ENCODE results near the gene SUCLG2. TPM values are rescaled to one million over a fixed set of nuclear protein-coding genes. Genes with fewer than 3 reads are reported as not detected.
"Not testable (repeated sequence)": the region's sequence is repeated elsewhere in the genome, so short reads cannot be mapped to it uniquely, and the experiment has no call there.

The SUCLG2 gene
- total RNA-seq, 1 donor: 1.3 TPM

DNA sequence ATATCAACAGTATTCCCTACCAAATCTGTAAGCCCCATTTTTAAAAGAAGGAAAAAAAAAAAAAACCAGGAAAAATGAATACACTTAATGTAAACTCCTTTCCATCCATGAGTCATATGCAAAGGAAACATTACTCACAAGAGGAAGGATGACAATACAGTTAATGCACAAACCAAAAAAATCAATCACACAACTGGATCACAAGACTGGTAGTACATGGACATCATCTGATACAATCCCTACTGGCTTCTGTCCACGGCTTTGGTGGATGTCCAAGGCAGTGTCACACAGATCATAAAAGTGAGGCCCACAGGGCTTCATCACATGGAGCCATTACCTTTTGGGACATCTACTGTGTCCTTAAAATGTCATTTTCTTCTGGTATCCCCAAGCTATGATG lies 44.0 kb downstream of the SUCLG2 start:
- no peak for DNase-seq (ENCODE audit: low read depth in 2 of 3, low spot score in 2 of 3)

DNA sequence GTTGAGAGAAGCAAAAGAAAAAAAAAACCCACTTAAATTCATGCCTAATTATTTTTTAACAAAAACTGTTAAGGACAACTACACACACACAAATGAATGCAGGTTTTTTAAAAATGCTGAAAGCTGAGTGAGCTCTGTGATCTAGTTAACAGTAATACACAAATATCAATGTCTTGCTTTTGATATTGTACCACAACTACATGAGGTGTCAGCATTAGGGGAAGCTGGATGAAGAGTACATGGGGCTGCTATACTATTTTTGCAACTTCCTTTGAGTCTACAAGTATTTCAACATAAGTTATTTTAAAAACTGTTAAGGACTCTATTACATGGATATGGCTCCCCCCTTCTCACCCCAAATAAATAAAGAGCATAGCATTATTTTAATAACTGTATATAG lies 44.7 kb downstream of the SUCLG2 start:
- no peak for DNase-seq (ENCODE audit: low read depth in 2 of 3, low spot score in 2 of 3)

- no peak for DNase-seq (ENCODE audit: low read depth in 2 of 3, low spot score in 2 of 3)
Observed at GRCh38 chr3:67608034-67608433, 46.4 kb downstream of the SUCLG2 start.

DNA sequence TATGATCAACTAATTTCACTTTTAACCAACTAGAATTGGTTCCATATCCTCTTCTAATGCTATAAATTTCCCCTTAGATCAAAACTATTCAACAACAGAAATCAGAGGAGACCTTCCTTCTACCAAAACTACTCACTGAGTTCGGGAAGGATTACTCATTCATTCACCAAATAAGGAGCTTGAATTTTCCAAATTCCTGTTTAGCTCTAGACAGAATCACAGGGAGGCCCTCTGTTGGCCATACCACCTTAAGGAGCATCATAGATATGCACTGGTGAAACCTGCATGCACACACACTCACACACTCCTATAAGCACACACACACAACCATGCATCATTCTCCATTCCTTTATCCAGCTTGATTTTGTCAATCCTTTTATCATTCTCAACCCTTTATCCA lies 49.0 kb downstream of the SUCLG2 start:
- DNase-seq (ENCODE audit: low read depth in 2 of 3, low spot score in 2 of 3): no peak

DNA sequence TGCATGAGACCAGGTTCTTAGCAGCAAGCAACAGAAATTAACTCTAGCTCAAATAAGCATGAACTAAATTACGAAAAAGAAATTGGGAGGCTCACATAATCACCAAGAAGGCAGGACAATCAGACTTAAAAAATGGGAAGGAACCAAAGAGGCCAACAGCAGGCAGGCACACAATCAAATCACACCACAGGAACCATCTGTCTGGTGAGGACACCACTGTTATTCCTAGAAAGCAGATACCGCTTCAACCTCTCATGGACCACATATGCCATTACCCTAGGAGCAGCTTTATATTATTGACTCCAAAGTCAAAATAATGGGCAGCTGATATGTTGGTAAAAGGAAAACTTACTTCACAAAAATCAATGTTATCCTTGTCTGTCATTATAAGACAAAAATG lies 51.6 kb downstream of the SUCLG2 start:
- peak in 1 of 3 donors; percentile 24 for DNase-seq (ENCODE audit: low read depth in 2 of 3, low spot score in 2 of 3)

- DNase-seq (ENCODE audit: low read depth in 2 of 3, low spot score in 2 of 3): no peak
Observed at GRCh38 chr3:67601919-67602608, 52.3 kb downstream of the SUCLG2 start.

DNA sequence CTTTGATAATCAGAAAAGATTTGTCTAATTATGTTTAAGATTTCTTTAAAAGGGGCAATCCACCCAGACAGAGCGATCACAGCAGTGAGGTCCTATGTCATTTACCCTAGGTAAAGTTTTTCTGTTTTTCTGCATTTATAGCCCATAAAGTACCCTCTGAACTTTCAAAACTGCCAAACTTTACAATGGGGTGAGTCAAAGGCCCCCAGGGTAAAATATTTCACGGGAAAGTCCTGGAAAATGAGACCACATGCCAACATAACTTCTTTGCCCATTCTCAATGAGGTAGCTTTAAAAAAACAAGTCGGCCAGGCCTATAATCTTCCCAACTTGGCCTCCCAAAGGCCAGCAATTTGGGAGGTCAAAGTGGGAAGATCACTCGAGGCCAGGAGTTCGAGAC lies 53.0 kb downstream of the SUCLG2 start:
- DNase-seq (ENCODE audit: low read depth in 2 of 3, low spot score in 2 of 3): no peak

DNA sequence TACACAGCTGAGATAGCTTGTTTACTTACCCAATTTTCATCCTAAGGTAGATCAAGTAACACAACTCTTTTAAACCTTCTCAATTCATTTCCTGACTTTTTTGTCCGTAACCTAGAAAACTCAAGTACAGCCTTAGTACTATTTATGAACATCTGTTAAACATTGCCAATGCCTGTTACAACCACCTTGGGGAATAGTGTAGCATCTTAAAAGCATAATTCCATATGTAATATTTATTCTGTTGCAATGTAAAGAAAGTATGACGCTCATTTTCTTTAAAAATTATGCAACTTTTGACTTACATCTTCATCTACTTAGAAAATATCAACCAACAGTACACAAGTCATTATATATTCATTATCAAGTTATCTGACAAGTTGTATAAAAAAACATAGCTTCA lies 54.6 kb downstream of the SUCLG2 start:
- DNase-seq (ENCODE audit: low read depth in 2 of 3, low spot score in 2 of 3): no peak

GRCh38 chr3:67598814-67599556 lies 55.4 kb downstream of the SUCLG2 start:
- no peak for DNase-seq (ENCODE audit: low read depth in 2 of 3, low spot score in 2 of 3)

DNA sequence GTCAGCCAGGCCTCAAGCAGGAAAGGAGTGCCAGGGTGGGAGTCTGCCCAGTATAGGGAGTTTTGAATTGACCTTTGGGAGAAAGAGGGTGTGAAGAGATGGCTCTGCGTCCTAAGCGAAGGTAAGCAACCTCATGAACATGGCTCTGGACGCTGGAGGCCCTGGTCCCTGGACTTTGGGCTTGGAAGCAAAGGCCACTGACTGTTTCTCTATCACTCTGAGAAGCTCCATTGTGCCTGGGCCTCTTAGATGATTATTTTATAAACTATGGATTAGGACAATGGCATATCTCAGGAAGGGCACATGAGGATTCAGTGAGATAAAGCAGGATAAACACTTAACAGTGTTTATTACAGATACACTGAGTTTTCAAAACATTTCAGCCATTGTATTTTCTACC lies 59.0 kb downstream of the SUCLG2 start:
- no peak for DNase-seq (ENCODE audit: low read depth in 2 of 3, low spot score in 2 of 3)

- DNase-seq (ENCODE audit: low read depth in 2 of 3, low spot score in 2 of 3): no peak
Observed at GRCh38 chr3:67593761-67594234, 60.6 kb downstream of the SUCLG2 start.

DNA sequence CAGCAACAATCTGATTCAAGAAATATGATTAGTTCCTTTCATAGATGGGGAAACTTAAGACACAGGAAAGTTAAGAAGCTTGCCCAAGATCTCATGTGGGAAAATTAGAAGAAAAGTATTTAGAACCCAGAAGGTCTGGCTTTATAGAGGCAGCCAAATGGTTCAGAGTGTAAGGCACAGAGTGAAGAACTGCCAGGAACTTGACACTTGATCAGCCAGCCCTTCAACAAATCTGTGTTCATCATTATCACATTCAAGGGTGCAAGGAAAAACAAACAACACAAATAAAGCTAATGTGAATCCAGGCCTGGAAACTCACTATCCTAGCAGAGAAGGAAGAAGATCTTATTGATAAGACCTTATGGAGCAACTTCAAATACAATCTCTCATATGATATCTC lies 62.4 kb downstream of the SUCLG2 start:
- no peak for DNase-seq (ENCODE audit: low read depth in 2 of 3, low spot score in 2 of 3)

DNA sequence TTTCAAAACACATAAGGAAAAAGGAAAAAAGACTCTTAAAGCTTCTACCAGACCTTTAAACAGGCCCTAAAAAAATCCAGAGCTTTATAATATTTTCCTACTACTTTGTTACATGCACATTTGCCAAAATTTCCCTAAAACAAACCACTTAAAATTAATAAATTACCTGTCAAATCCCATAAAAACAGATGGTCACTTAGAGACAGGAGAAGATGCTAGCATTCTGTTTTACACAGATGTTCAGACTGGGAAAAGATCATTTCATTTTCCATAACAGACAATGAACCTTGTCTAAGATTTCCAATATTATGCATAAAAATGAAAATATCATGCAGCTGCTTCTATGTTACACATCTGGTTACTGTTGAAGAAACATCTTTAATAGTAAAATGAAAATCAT lies 66.6 kb downstream of the SUCLG2 start:
- DNase-seq (ENCODE audit: low read depth in 2 of 3, low spot score in 2 of 3): no peak

DNA sequence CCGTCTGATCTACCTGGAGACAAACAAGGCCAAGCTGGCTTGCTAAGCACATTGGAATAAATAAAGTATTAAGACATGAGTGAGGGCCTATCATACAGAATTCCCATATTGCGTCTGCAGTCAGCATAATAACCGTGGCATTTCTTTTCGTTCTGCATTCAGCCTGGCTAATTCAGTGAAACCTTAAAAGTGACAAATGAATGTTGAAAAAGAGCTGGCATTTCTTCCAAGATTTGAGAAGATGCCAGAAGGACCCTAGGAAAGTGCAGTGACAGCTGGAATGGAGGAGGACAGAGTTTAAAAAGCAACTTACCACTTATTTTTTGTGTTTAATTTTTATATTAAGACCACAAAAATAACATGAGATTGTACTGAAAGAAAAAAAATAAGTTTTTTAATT lies 67.1 kb downstream of the SUCLG2 start:
- no peak for DNase-seq (ENCODE audit: low read depth in 2 of 3, low spot score in 2 of 3)

- not testable (repeated sequence) for DNase-seq (ENCODE audit: low read depth in 2 of 3, low spot score in 2 of 3)
Observed at GRCh38 chr3:67584608-67585007, 69.8 kb downstream of the SUCLG2 start.

GRCh38 chr3:67580430-67581000 lies 73.9 kb downstream of the SUCLG2 start:
- no peak for DNase-seq (ENCODE audit: low read depth in 2 of 3, low spot score in 2 of 3)

GRCh38 chr3:67578416-67578815 lies 76.0 kb downstream of the SUCLG2 start:
- no peak for DNase-seq (ENCODE audit: low read depth in 2 of 3, low spot score in 2 of 3)

DNA sequence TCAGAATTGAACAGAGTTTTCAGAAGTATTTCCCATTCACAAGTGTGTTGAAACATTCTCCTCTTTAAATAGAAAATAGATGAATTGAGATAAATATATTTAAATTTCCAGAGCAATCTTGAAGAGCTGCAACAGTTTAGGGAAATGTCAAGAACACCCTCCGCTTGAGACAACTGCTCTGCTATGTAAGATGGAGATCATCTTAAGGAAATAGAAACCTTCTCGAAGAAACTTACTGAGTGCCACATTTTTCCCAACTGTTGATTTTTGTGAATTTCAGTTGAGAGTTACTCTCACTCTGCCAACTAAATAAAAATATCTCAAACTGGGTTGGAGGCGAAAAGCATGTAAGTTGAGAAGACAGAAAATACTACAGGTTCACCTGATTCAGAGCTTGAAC lies 78.0 kb downstream of the SUCLG2 start:
- DNase-seq (ENCODE audit: low read depth in 2 of 3, low spot score in 2 of 3): no peak

GRCh38 chr3:67569324-67569723 lies 85.1 kb downstream of the SUCLG2 start:
- DNase-seq (ENCODE audit: low read depth in 2 of 3, low spot score in 2 of 3): no peak

- no peak for DNase-seq (ENCODE audit: low read depth in 2 of 3, low spot score in 2 of 3)
Observed at GRCh38 chr3:67567893-67568292, 86.5 kb downstream of the SUCLG2 start.

DNA sequence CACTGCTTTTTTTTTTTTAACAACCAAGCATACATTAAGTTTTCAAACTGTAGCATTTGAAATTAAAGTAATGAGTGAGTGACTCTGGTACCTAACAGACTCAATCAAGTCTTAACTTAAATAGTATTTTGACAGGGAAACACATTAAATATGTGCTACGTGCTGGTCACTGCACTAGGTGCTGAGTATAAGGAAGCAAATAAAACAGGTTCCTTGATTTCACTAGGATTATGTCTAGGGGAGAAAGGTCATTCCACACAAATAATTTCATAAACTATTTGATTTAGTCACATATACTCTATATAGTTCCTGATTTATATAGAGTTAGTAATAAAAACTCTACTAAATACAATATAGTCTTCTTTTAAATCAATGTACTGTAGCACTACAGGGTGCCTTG lies 89.4 kb downstream of the SUCLG2 start:
- DNase-seq (ENCODE audit: low read depth in 2 of 3, low spot score in 2 of 3): no peak

DNA sequence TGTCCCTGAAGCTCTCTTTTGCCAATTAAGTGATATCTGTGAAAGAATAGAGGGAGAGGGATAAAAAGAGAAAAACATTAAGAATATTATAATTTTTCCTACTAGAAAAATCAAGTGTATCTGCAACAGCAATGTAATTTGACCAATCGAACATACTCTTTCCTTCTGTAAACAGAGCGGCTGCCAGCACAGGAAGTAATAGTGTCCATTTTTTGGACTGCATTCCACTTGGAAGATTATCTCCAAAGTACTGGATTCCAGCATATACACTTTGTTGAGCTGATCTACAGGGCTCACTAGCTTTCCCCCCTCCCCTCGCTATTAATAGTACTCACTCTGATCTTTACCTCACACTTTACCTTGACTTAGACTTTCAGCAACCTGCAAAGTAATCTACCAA lies 90.4 kb downstream of the SUCLG2 start:
- DNase-seq (ENCODE audit: low read depth in 2 of 3, low spot score in 2 of 3): no peak
